NOMO-1 (cell line): ENCODE results near the gene IPP.
"Not testable (repeated sequence)": the region's sequence is repeated elsewhere in the genome, so short reads cannot be mapped to it uniquely, and the experiment has no call there.

ENCODE experiments used
- DNase-seq, 2 experiments: peaks; one replicate each; lab custom pipeline; 2025; ENCODE audit not compliant: unreplicated experiment in 2 of 2; lab: John Stamatoyannopoulos, UW

The IPP gene

GRCh38 chr1:45686015-45686287 lies 64.5 kb downstream of the IPP start:
- peak; percentile 7 to 36 for DNase-seq

GRCh38 chr1:45685308-45686014 lies 65.0 kb downstream of the IPP start:
- peak; percentile 3 to 54 for DNase-seq

GRCh38 chr1:45684402-45684801 lies 66.1 kb downstream of the IPP start:
- DNase-seq, result no peak

GRCh38 chr1:45682942-45683341 lies 67.5 kb downstream of the IPP start:
- DNase-seq, result no peak

GRCh38 chr1:45679123-45679522 lies 71.3 kb downstream of the IPP start:
- no peak for DNase-seq

GRCh38 chr1:45678489-45678888 lies 72.0 kb downstream of the IPP start:
- DNase-seq, result no peak

- DNase-seq, result no peak
Observed at GRCh38 chr1:45677751-45678245, 72.7 kb downstream of the IPP start.

GRCh38 chr1:45676553-45676952 lies 73.9 kb downstream of the IPP start:
- not testable (repeated sequence) for DNase-seq

GRCh38 chr1:45674478-45674877 lies 76.0 kb downstream of the IPP start:
- DNase-seq, result no peak

GRCh38 chr1:45673956-45674355 lies 76.5 kb downstream of the IPP start:
- DNase-seq, result no peak

- DNase-seq, result no peak
Observed at GRCh38 chr1:45669859-45670655, 80.4 kb downstream of the IPP start.

GRCh38 chr1:45669379-45669778 lies 81.1 kb downstream of the IPP start:
- DNase-seq, result no peak

GRCh38 chr1:45668526-45668925 lies 81.9 kb downstream of the IPP start:
- no peak for DNase-seq

- no peak for DNase-seq
Observed at GRCh38 chr1:45667321-45668111, 82.9 kb downstream of the IPP start.

GRCh38 chr1:45666836-45667235 lies 83.6 kb downstream of the IPP start:
- no peak for DNase-seq

- no peak for DNase-seq
Observed at GRCh38 chr1:45660336-45660735, 90.1 kb downstream of the IPP start.

- DNase-seq, result no peak
Observed at GRCh38 chr1:45659222-45659621, 91.2 kb downstream of the IPP start.

- DNase-seq, result no peak
Observed at GRCh38 chr1:45658171-45658570, 92.3 kb downstream of the IPP start.

GRCh38 chr1:45656573-45657226 lies 93.8 kb downstream of the IPP start:
- DNase-seq, result no peak

GRCh38 chr1:45654540-45655280 lies 95.7 kb downstream of the IPP start:
- no peak for DNase-seq
